ENCODE measurements around the gene CACNA2D4.

Gene CACNA2D4

GRCh38 chr12:1761857-1762256 is 156.6 kb downstream of the CACNA2D4 start:
- H3K27me3 ChIP-seq (ENCODE audit: insufficient read depth, poor library complexity, severe bottlenecking), result no peaks in the 10 kb centered on the region
- no peak overlapping the region for H3K27ac ChIP-seq (replicated peaks)
- TF ChIP-seq CTCF (IDR thresholded peaks at IDR 0.05; ENCODE audit: insufficient read depth, low read length), result no peak
- no peak for TF ChIP-seq SPI1 (IDR thresholded peaks at IDR 0.05; ENCODE audit: borderline replicate concordance, low read depth)
- TF ChIP-seq POLR2AphosphoS5 (IDR thresholded peaks at IDR 0.05; ENCODE audit: low read depth), result no peak
- TF ChIP-seq GABPA (IDR thresholded peaks at IDR 0.05; ENCODE audit: low read depth), result no peak
- TF ChIP-seq REST (IDR thresholded peaks at IDR 0.05; ENCODE audit: insufficient replicate concordance, low read depth), result no peak
- H3K4me3 ChIP-seq (replicated peaks; ENCODE audit: insufficient read depth, low read length), result no peak overlapping the region
- DNase-seq (ENCODE audit: low read depth in 1 of 2, low spot score in 1 of 2), result no peak

- H3K4me3 ChIP-seq (replicated peaks; ENCODE audit: insufficient read depth, low read length), result no peak overlapping the region
- no peak for DNase-seq (ENCODE audit: low read depth in 1 of 2, low spot score in 1 of 2)
- no peaks in the 10 kb centered on the region for H3K27me3 ChIP-seq (ENCODE audit: insufficient read depth, poor library complexity, severe bottlenecking)
- H3K27ac ChIP-seq (replicated peaks), result no peak overlapping the region
- TF ChIP-seq REST (IDR thresholded peaks at IDR 0.05; ENCODE audit: insufficient replicate concordance, low read depth), result no peak
- no peak for TF ChIP-seq SPI1 (IDR thresholded peaks at IDR 0.05; ENCODE audit: borderline replicate concordance, low read depth)
- no peak for TF ChIP-seq GABPA (IDR thresholded peaks at IDR 0.05; ENCODE audit: low read depth)
- TF ChIP-seq POLR2AphosphoS5 (IDR thresholded peaks at IDR 0.05; ENCODE audit: low read depth), result no peak
- TF ChIP-seq CTCF (IDR thresholded peaks at IDR 0.05; ENCODE audit: insufficient read depth, low read length), result no peak
Measured at GRCh38 chr12:1760566-1761382, 157.7 kb downstream of the CACNA2D4 start.

- H3K27me3 ChIP-seq (ENCODE audit: insufficient read depth, poor library complexity, severe bottlenecking), result no peaks in the 10 kb centered on the region
- DNase-seq (ENCODE audit: low read depth in 1 of 2, low spot score in 1 of 2), result no peak
- H3K4me3 ChIP-seq (replicated peaks; ENCODE audit: insufficient read depth, low read length), result no peak overlapping the region
- TF ChIP-seq GABPA (IDR thresholded peaks at IDR 0.05; ENCODE audit: low read depth) (no peak), SPI1 (IDR thresholded peaks at IDR 0.05; ENCODE audit: borderline replicate concordance, low read depth) (no peak), POLR2AphosphoS5 (IDR thresholded peaks at IDR 0.05; ENCODE audit: low read depth) (no peak), REST (IDR thresholded peaks at IDR 0.05; ENCODE audit: insufficient replicate concordance, low read depth) (no peak), CTCF (IDR thresholded peaks at IDR 0.05; ENCODE audit: insufficient read depth, low read length) (no peak)
- H3K27ac ChIP-seq (replicated peaks), result no peak overlapping the region
Measured at GRCh38 chr12:1758887-1759286, 159.6 kb downstream of the CACNA2D4 start.
